Calu3 (cell line): Measurements from ENCODE around the gene LIPC. TPM values are rescaled to one million over a fixed set of nuclear protein-coding genes. Genes with fewer than 3 reads are reported as not detected.

Source experiments
- BruUV-seq: library from RNA; stranded (reverse); fragments of 400-500 nt; replicated peaks from 2 replicates; lab custom pipeline; 2021; lab: Mats Ljungman, UMichigan
- CTCF ChIA-PET: fragments of 300-600 bp; sonication (Branson Sonifier 250); formaldehyde crosslinking; loops from one replicate; lab custom pipeline; 2022; ENCODE audit warnings: antibody characterized with exemption; lab: Charles Lee
- DNase-seq: peaks from one replicate; pipeline ENCODE4 v3.0.0; 2022
- H3K27ac Mint-ChIP-seq: one replicate; pipeline ENCODE4 v1.8.0; 2022; ENCODE audit warnings: mixed read lengths; ENCODE audit not compliant: unreplicated experiment
- H3K27me3 Mint-ChIP-seq: one replicate; pipeline ENCODE4 v1.8.0; 2022; ENCODE audit warnings: mixed read lengths; ENCODE audit not compliant: unreplicated experiment
- H3K36me3 Mint-ChIP-seq: one replicate; pipeline ENCODE4 v1.8.0; 2022; ENCODE audit warnings: mild to moderate bottlenecking, moderate library complexity, mixed read lengths; ENCODE audit not compliant: insufficient read depth, unreplicated experiment
- H3K4me1 Mint-ChIP-seq: one replicate; pipeline ENCODE4 v1.8.0; 2022; ENCODE audit warnings: mild to moderate bottlenecking, low read depth, mixed read lengths; ENCODE audit not compliant: unreplicated experiment
- H3K4me3 Mint-ChIP-seq: one replicate; pipeline ENCODE4 v1.8.0; 2022; ENCODE audit warnings: mild to moderate bottlenecking, low read depth, moderate library complexity, mixed read lengths; ENCODE audit not compliant: unreplicated experiment
- H3K9me3 Mint-ChIP-seq: one replicate; pipeline ENCODE4 v1.8.0; 2022; ENCODE audit warnings: low read depth, mixed read lengths; ENCODE audit not compliant: unreplicated experiment
- CTCF ChIP-seq: fragments of 200-600 bp; IDR thresholded peaks from one replicate; pipeline ENCODE4 v1.8.0; 2022; ENCODE audit warnings: antibody characterized with exemption; ENCODE audit not compliant: unreplicated experiment
- intact Hi-C: fragments of 100-400 bp; cut with micrococcal nuclease; formaldehyde crosslinking; loops from one replicate; pipeline ENCODE4 v1.10.0; 2022; ENCODE audit not compliant: unreplicated experiment
- total RNA-seq: library from RNA; stranded (reverse); gene quantifications from 2 replicates; pipeline ENCODE4 v1.2.3, GENCODE V29; 2022

LIPC gene
- total RNA-seq, 1 experiment from 2014 or later: not detected

- intact Hi-C loops: no loop called here
- Mint-ChIP-seq H3K4me3 (no peak overlapping the region), H3K9me3 (no peaks in the 10 kb centered on the region), H3K27ac (no peak overlapping the region), H3K36me3 (no peaks in the 10 kb centered on the region), H3K27me3 (no peaks in the 10 kb centered on the region), H3K4me1 (peaks cover 19% of the 10 kb centered on the region)
- BruUV-seq: no TSS peak
- DNase-seq: no peak
- CTCF ChIA-PET: no interaction called here
- no peak for TF ChIP-seq CTCF
These were observed 129.5 kb downstream of the LIPC start for GRCh38 chr15:58561321-58561720.

DNA sequence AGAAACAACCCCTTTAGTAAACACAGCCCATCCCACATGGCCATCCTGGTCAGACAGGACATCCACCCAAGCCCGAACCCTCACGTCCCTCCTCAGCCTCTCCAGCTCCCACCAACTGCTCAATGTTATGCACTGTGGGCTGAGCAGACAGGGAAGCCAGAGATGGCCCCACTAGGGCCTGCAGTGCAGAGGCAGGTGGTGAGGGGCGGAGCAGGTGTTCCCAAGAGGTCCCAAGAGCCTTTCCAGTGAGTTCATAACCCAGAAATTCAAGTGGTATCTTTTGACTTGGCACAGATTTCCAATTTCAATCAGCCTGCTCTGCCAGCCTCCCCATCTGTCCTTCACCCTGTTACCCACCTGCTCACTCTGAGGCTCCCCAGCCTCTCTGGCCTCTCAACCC lies 130.3 kb downstream of the LIPC start:
- intact Hi-C loops: no loop called here
- DNase-seq: no peak
- Mint-ChIP-seq H3K27me3 (no peaks in the 10 kb centered on the region), H3K4me3 (no peak overlapping the region), H3K9me3 (no peaks in the 10 kb centered on the region), H3K27ac (no peak overlapping the region), H3K4me1 (peaks cover 19% of the 10 kb centered on the region), H3K36me3 (no peaks in the 10 kb centered on the region)
- TF ChIP-seq CTCF: no peak
- CTCF ChIA-PET: no interaction called here
- no TSS peak for BruUV-seq

GRCh38 chr15:58564981-58565380 lies 133.2 kb downstream of the LIPC start:
- Mint-ChIP-seq H3K27me3 (no peaks in the 10 kb centered on the region), H3K36me3 (no peaks in the 10 kb centered on the region), H3K4me1 (peaks cover 28% of the 10 kb centered on the region), H3K27ac (no peak overlapping the region), H3K9me3 (no peaks in the 10 kb centered on the region), H3K4me3 (no peak overlapping the region)
- no peak for DNase-seq
- no peak for TF ChIP-seq CTCF
- no TSS peak for BruUV-seq
- intact Hi-C loops: no loop called here
- CTCF ChIA-PET: interaction anchor here (1.0 kb wide), 1 partner anchor 10 kb away, joined by 4 read pairs; no protein-coding TSS in a partner anchor

GRCh38 chr15:58565619-58566018 lies 133.8 kb downstream of the LIPC start:
- no TSS peak for BruUV-seq
- no peak overlapping the region for H3K27ac Mint-ChIP-seq
- TF ChIP-seq CTCF: no peak
- no peaks in the 10 kb centered on the region for H3K9me3 Mint-ChIP-seq
- intact Hi-C loops: no loop called here
- H3K4me1 Mint-ChIP-seq: peaks cover 21% of the 10 kb centered on the region
- no peak overlapping the region for H3K4me3 Mint-ChIP-seq
- no peaks in the 10 kb centered on the region for H3K36me3 Mint-ChIP-seq
- CTCF ChIA-PET: no interaction called here
- DNase-seq: no peak
- H3K27me3 Mint-ChIP-seq: no peaks in the 10 kb centered on the region
